GM18508 (cell line): ENCODE results near the gene ZIC4.

Experiments
- ATAC-seq: cut with Tn5 transposase; IDR thresholded peaks from one replicate; pipeline ENCODE4 v1.9.1; 2021; ENCODE audit warnings: moderate number of reproducible peaks; ENCODE audit not compliant: insufficient read depth, unreplicated experiment

The ZIC4 gene

DNA sequence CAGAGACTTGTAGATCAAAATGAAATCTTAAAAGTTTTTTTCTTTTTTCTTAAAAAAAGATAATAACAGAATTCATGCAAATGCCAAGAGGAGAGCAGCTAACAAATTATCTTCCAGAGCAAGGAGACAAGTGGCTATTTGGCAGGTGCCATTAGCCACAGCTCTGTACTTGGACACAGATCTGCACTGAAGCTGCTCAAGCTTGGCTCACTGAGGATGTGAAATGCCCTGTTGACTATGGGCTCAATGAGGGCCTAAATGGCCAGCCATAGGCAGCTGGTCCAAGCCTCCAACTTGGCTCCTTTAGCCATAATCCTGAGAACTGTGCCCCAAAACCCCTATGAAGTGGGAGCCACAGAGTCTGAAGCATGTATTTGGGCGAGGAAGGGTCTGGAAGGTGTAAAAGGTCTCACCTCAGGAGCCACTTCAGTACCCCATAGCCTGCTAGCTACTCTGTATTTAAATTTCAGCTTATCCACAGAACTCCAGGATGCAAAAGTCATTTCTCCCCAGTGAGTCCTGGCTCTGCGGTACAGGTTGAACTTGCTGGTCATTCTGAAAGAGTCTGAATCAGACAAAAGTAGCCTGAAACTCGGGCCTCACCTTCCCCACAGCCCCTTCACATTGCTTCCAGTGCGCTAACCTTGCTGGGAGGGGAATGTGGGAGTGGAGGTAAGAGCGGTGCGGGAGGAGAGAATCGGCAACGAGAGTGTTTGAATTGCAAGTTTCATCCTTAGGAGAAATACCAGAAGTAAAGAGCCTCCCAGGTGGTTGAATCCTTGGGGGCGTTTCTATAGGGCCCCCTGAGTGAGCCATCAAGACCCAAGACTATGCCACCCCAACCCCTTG is 48.0 kb downstream of the ZIC4 start:
- no peak for ATAC-seq

DNA sequence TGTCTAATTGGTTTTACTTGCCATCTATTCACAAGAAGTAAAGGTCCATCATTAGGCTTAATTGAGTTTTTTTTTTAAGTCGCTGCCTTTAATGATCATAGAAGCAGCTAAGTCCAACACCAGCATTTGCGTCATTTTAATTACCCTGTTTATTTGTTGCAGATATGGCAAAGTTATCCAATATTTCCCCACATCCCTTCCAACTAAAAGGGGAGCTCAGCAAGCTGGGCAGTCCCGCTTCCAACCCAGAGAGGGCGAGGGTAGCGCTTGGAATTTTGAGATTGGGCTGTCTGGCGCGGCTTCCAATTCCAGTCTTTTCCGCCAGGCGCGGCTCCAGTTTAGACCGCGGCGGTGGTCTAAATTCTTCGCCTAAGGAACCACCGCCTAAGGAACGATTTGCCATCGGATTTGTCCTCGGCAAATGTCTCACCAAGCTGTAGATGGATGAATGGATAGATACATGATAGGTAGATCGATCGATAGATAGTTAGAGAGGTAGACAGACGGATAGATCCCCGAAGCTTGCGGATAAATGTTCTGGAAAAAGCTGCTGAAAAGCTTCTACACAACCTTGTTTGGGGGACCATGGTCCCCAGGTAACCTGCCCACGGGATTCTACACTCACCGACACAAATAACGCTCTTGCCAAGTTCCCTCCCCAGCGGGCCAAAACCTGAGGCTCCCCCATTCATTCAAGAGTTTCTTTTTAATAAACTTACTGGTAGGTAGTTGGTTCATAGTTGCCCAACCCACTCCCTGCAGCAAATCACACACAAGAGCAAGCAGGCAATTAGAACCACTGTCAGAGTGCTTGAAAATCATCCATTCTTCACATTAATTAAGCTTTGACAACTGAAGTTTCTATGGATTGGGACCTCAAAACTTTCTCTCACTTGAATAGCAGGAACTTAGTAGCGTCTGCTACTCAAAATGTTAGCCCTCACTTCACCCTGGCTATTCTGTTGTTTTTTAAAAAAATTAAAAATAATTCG is 49.1 kb downstream of the ZIC4 start:
- ATAC-seq, result no peak

DNA sequence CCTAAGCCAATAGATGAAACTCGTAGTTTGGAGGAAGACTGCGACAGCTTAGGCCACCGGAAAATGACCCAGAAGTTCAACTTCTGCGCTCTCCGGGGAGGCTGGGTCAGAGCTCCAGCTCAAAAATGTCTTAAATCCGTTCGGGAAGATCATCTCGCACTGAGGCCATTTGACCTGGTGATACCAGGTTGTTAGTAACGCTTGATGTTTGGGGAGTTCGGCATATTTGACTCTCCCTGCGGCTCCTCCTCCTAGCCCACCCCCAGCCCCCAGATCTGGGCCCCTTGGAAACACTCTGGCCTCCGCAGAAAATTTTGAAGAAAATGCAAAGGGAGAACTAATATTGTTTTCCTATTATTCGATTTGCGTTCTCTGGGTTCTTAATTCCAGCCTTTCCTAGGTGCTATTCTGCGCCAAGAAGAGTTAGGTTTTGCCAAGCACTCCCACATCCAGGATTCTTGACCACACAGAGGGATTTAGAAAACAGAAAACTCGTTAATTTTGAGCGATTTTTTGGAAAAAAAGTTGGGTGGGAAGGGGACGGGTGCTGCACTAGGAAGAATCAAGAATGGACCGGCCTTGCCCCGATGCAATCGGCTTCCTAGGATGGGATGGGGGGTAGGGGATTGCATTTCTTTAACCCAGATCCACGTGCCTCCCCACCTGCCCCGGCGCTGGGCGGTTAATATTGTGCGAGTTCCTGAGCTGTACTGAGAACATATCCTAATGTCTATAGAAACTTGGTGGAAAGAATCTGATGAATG is 50.0 kb downstream of the ZIC4 start:
- no peak for ATAC-seq

DNA sequence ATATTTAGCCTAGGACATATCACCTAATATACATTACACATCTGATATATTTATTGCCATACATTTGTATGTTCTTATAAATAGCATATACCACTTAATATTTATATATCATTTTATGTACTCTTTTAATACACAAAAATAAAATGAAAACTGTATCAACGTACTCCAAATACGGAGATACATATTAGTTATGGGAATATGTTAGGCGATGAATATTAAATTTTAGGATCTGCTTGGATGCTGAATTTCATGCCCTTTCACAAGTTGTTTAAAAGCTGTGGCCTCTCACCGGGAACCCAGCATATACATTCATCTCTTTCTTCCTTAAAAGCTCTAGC is 50.6 kb downstream of the ZIC4 start:
- ATAC-seq, result no peak

DNA sequence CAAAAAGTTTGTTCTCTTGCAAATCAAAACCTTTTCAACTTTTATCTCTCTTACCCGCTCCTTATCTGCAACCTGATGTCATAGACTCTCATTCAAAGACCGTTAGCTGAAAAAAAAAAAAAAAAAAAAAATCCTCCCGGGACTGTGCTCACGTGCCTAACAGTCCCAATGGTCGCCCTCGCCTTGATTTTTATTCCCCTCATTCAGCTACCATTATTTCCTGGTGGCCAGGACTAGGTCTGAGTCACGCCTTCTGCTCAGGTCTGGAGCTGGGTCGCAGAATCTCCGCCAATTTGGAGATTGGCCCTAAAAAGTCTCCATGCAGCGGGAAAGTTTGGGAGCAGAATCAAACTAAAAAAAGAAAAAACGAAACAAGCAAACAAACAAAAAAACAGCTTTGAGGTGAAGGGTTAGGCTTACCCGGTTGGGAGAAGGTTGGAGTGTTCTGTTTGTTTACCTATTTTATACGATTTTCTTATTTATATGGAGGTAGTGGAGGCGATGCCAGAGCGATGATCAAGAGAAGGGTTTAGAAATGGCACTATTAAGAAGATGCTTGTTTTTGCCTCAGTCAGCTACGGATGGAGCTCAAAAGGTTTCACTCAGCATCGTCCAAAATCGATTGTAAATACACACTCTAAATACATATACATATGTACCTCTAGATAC is 51.1 kb downstream of the ZIC4 start:
- no peak for ATAC-seq

- no peak for ATAC-seq
Measured at GRCh38 chr3:147354623-147355022, 51.7 kb downstream of the ZIC4 start.

DNA sequence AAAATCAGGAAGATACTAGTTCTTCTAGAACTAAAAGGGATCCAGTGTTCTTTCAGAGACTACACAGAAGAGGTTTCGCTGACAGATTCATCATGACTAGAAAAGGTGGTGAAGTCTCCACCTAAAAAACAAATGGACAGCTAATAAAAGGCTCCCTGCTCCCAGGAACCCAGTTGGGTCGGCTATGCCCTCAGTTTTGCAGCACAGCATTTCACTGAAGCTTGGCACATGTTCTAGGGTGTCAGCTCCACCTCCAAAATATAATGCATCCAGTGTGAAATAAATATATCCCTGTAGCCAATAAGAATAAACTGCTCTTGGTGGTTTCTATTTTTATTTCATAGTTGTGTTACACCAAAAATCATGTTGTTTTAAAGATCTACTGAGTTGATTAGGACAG is 55.0 kb downstream of the ZIC4 start:
- no peak for ATAC-seq

DNA sequence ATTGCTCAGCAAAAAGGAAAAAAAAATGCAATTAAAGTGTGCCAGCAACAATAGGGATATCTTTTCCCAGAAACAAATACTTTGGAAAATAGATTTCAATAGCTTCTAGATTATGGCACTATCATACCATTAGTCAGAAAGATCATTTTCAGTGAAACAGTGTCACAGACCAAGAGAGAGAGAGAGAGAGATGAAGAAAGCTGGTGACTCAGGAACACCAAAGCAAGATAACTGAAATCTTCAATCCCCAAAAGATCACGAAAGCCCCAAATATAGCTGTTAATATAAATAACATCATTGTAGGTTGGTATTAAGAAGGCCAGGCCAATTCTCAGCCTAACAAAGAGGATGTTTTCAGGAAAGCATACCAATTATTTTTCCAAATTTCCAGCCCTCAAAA is 57.4 kb downstream of the ZIC4 start:
- no peak for ATAC-seq

DNA sequence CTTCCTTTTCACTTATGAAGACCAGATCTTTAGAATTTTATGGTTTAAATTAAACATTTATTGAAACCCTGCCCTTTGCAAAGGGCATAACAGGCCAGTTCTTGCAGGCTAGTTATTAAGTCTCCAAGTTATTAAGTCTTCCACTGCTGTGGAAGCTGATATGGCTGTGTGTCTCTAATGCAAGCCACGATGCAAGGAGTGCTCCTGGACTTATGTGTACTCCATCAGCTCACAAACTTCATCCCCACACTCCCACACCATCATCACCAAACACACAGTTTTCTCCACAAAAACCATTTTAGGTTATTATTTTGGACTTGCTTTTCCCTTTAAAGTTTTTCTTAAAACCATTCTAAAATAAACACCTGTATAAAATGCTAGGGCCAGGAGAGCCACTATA is 62.4 kb downstream of the ZIC4 start:
- ATAC-seq, result no peak

DNA sequence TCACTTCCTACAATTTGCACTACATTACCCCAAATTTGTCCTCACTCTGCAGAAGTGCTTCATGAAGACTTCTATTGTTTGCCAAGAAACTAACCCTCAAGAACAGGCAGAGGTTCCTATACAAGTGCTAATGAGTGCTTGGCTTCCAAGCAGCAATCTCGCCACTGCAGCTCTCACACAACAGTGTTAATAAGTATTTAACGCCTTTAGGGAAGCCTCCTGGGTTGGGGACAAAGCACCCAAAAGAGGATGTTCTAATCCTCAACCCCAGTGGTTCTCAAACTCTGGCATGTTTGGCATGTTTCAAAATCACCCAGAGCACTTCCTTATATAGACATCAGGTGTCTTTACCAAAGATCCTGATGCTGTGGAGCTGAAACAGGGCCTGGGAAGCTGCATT is 64.6 kb downstream of the ZIC4 start:
- no peak for ATAC-seq

DNA sequence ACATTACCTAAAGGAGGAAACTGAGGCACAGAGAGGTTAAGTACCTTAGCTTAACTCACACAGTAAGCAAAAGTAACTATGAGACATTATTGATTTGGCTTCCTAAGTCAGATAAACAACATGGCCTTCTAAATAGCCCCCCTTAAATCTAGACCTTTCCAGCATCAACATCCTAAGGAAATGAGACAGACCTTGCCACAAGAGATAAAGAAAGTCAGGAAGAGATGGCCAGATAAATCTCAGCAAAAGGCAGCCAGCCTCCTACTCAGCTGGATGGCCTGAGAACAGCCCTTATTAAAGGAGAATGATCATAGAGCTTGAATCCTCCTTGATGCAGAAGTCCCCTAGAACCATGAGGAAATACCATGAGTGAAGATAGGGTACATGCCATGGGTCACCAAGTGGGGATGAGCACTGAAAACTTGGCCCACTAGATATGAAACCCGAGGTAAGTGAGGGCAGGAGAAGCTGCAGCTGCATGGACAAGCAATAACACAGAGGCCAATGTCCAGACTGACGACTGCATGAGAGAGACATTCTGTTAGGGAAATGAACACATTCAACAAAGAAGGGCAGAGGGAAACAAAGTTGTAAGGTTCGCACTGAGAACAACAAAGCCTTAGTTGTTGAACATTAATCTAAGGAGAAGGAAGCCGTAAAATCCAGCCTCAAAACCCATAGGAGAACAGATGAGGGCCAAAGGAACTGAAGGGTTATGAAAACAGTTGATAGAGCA is 69.6 kb downstream of the ZIC4 start:
- ATAC-seq, result no peak
